Measurements from ENCODE around the gene THAP2.
A peak's percentile ranks its signal among the peaks of the same experiment; 100 is the strongest.
"Not testable (repeated sequence)": the region's sequence is repeated elsewhere in the genome, so short reads cannot be mapped to it uniquely, and the experiment has no call there.

Gene THAP2

GRCh38 chr12:71662849-71663560 is 1.1 kb upstream of the THAP2 start:
- peak; percentile 73 for DNase-seq

- DNase-seq: peak; percentile 31
These were observed 449 bp downstream of the THAP2 start for GRCh38 chr12:71664411-71665089.

- DNase-seq: no peak
These were observed 976 bp downstream of the THAP2 start for GRCh38 chr12:71665090-71665463.

GRCh38 chr12:71666259-71666658 is 2.2 kb downstream of the THAP2 start:
- DNase-seq: no peak

- no peak for DNase-seq
These were observed 7.2 kb downstream of the THAP2 start for GRCh38 chr12:71671311-71671710.

GRCh38 chr12:71671816-71672215 is 7.7 kb downstream of the THAP2 start:
- DNase-seq: peak; percentile 89

GRCh38 chr12:71682466-71682865 is 18.4 kb downstream of the THAP2 start:
- DNase-seq: no peak

- no peak for DNase-seq
These were observed 19.5 kb downstream of the THAP2 start for GRCh38 chr12:71683633-71684032.

GRCh38 chr12:71684081-71684480 is 20.0 kb downstream of the THAP2 start:
- peak; percentile 62 for DNase-seq

GRCh38 chr12:71685312-71685906 is 21.3 kb downstream of the THAP2 start:
- DNase-seq: no peak

GRCh38 chr12:71685914-71686657 is 22.0 kb downstream of the THAP2 start, which contains the start of gene TMEM19:
TMEM19 (plus strand) TSS chr12:71686082; CDS start chr12:71686681, 599 bp downstream.
- DNase-seq: peak; percentile 89

GRCh38 chr12:71686658-71687025 is 22.5 kb downstream of the THAP2 start:
- no peak for DNase-seq

GRCh38 chr12:71687172-71687571 is 23.1 kb downstream of the THAP2 start:
- DNase-seq: not testable (repeated sequence)

GRCh38 chr12:71688961-71689570 is 25.0 kb downstream of the THAP2 start:
- no peak for DNase-seq

GRCh38 chr12:71691504-71692129 is 27.5 kb downstream of the THAP2 start:
- peak; percentile 59 for DNase-seq

- no peak for DNase-seq
These were observed 29.0 kb downstream of the THAP2 start for GRCh38 chr12:71693126-71693525.

- DNase-seq: not testable (repeated sequence)
These were observed 29.6 kb downstream of the THAP2 start for GRCh38 chr12:71693651-71694050.

GRCh38 chr12:71694099-71694820 is 30.2 kb downstream of the THAP2 start:
- DNase-seq: no peak

- DNase-seq: no peak
These were observed 31.7 kb downstream of the THAP2 start for GRCh38 chr12:71695782-71696181.

- DNase-seq: not testable (repeated sequence)
These were observed 38.1 kb downstream of the THAP2 start for GRCh38 chr12:71702181-71702580.

GRCh38 chr12:71702590-71702989 is 38.5 kb downstream of the THAP2 start:
- DNase-seq: no peak

- peak; percentile 25 for DNase-seq
These were observed 39.1 kb downstream of the THAP2 start for GRCh38 chr12:71703206-71703605.

All from hematopoietic multipotent progenitor cell treated with erythropoietin and hydrocortisone succinate and interleukin-3 and kit ligand, for 8 days (in vitro differentiated cells).